GDM1 (cell line): ENCODE results near the gene AFDN.

Experiments used
- DNase-seq: peaks from one replicate; lab custom pipeline; 2025; lab: John Stamatoyannopoulos, UW

AFDN gene

GRCh38 chr6:167978607-167979006, 151.9 kb downstream of the AFDN start:
- no peak for DNase-seq

GRCh38 chr6:167979436-167980139, 152.9 kb downstream of the AFDN start:
- no peak for DNase-seq

- DNase-seq: no peak
Observed at GRCh38 chr6:167980911-167981580, 154.3 kb downstream of the AFDN start.

GRCh38 chr6:167981916-167982462, 155.3 kb downstream of the AFDN start:
- DNase-seq: no peak

- DNase-seq: no peak
Observed at GRCh38 chr6:167984144-167984719, 157.5 kb downstream of the AFDN start.

GRCh38 chr6:167984876-167985604, 158.3 kb downstream of the AFDN start:
- no peak for DNase-seq

- DNase-seq: no peak
Observed at GRCh38 chr6:167985911-167986595, 159.3 kb downstream of the AFDN start.

- no peak for DNase-seq
Observed at GRCh38 chr6:167987396-167988153, 160.9 kb downstream of the AFDN start.

GRCh38 chr6:167988154-167988495, 161.4 kb downstream of the AFDN start:
- DNase-seq: no peak

- no peak for DNase-seq
Observed at GRCh38 chr6:167988945-167989841, 162.5 kb downstream of the AFDN start.

GRCh38 chr6:167990016-167990945, 163.6 kb downstream of the AFDN start:
- no peak for DNase-seq

GRCh38 chr6:167993169-167993568, 166.5 kb downstream of the AFDN start:
- no peak for DNase-seq

GRCh38 chr6:167993831-167994230, 167.1 kb downstream of the AFDN start:
- DNase-seq: no peak

- DNase-seq: no peak
Observed at GRCh38 chr6:167995302-167995701, 168.6 kb downstream of the AFDN start.

- DNase-seq: no peak
Observed at GRCh38 chr6:167995731-167996151, 169.0 kb downstream of the AFDN start.

GRCh38 chr6:167996424-167997199, 169.9 kb downstream of the AFDN start:
- DNase-seq: peak; percentile 69

- DNase-seq: no peak
Observed at GRCh38 chr6:167997642-167998041, 170.9 kb downstream of the AFDN start, which contains the start of gene KIF25. Gene KIF25, plus strand, starts transcription at chr6:167997671. Its CDS starts 31,915 bp downstream, at chr6:168029586.

- no peak for DNase-seq
Observed at GRCh38 chr6:167998215-167998614, 171.5 kb downstream of the AFDN start.
